Fibroblast of lung (primary cell): ENCODE data around the gene ATP1B3.

ENCODE experiments used
- CTCF ChIP-seq, 2 donors: IDR thresholded peaks in 1 of 2; conservative IDR thresholded peaks in 1 of 2; 1 replicate in 1 of 2; 2 replicates in 1 of 2; pipeline ENCODE4 v1.5.1; 2011 to 2012; ENCODE audit warnings: low read length in 2 of 2, control low read depth in 1 of 2, inconsistent platforms in 1 of 2, low read depth in 1 of 2, mild to moderate bottlenecking in 1 of 2
- EZH2 ChIP-seq: IDR thresholded peaks from 2 replicates; pipeline ENCODE4 v1.5.1; 2012; ENCODE audit warnings: low read length, control low read depth, mild to moderate bottlenecking; ENCODE audit errors: missing control alignments

- TF ChIP-seq CTCF (conservative IDR thresholded peaks at IDR 0.05 in 1 of 2, IDR thresholded peaks at IDR 0.05 in 1 of 2; ENCODE audit: low read depth in 1 of 2, low read length in 2 of 2) (no peak), EZH2 (no peak)
Measured at GRCh38 chr3:141904203-141904602, 27.8 kb downstream of the ATP1B3 start.
